Brain microvascular endothelial cell (primary cell): ENCODE data around the gene FAM111A.
A peak's percentile ranks its signal among the peaks of the same experiment; 100 is the strongest.
"Not testable (repeated sequence)": the region's sequence is repeated elsewhere in the genome, so short reads cannot be mapped to it uniquely, and the experiment has no call there.

Experiments used
- DNase-seq: peaks from one replicate; pipeline ENCODE4 v3.0.0-alpha.2; 2020
- H3K27ac ChIP-seq: fragments of 250-450 bp; sonication (Bioruptor Pico); 2 replicates; pipeline ENCODE4 v1.5.1; 2020; ENCODE audit warnings: mild to moderate bottlenecking, moderate library complexity
- H3K27me3 ChIP-seq: fragments of 250-450 bp; sonication (Bioruptor Pico); replicated peaks from 2 replicates; pipeline ENCODE4 v1.5.1; 2020; ENCODE audit warnings: mild to moderate bottlenecking
- H3K36me3 ChIP-seq: fragments of 250-450 bp; sonication (Bioruptor Pico); replicated peaks from 2 replicates; pipeline ENCODE4 v1.5.1; 2020; ENCODE audit warnings: mild to moderate bottlenecking
- H3K4me3 ChIP-seq: 2 replicates; pipeline ENCODE4 v1.5.1; 2011; ENCODE audit warnings: low read depth, mild to moderate bottlenecking, control low read depth, low read length, moderate library complexity
- in situ Hi-C: cut with HindIII; loops from 2 replicates; pipeline ENCODE4 v1.10.0; 2017; ENCODE audit warnings: low sequenced_read_pairs, low pct_ligation_motif_present
- TF ChIP-seq, protein P1 (sequence below): IDR thresholded peaks from 2 replicates; pipeline ENCODE4 v1.5.1; 2011; ENCODE audit warnings: low read depth, mild to moderate bottlenecking, moderate library complexity, low read length, control low read depth, inconsistent platforms; ENCODE audit errors: missing control alignments

FAM111A gene

GRCh38 chr11:59106363-59107336, 36.0 kb upstream of the FAM111A start, which contains the start of gene FAM111B:
TSS of gene FAM111B (plus strand) at chr11:59107237. CDS start at chr11:59109626, 2,389 bp downstream.
- no peaks in the 10 kb centered on the region for H3K36me3 ChIP-seq
- TF ChIP-seq, protein P1, sequence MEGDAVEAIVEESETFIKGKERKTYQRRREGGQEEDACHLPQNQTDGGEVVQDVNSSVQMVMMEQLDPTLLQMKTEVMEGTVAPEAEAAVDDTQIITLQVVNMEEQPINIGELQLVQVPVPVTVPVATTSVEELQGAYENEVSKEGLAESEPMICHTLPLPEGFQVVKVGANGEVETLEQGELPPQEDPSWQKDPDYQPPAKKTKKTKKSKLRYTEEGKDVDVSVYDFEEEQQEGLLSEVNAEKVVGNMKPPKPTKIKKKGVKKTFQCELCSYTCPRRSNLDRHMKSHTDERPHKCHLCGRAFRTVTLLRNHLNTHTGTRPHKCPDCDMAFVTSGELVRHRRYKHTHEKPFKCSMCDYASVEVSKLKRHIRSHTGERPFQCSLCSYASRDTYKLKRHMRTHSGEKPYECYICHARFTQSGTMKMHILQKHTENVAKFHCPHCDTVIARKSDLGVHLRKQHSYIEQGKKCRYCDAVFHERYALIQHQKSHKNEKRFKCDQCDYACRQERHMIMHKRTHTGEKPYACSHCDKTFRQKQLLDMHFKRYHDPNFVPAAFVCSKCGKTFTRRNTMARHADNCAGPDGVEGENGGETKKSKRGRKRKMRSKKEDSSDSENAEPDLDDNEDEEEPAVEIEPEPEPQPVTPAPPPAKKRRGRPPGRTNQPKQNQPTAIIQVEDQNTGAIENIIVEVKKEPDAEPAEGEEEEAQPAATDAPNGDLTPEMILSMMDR, result peak; percentile 24
- H3K4me3 ChIP-seq, result peak within 1 kb of the TSS; percentile 60
- H3K27me3 ChIP-seq, result no peaks in the 10 kb centered on the region
- in situ Hi-C loops, result no loop called here
- DNase-seq, result peak; percentile 95
- no peak within 1 kb of the TSS for H3K27ac ChIP-seq

GRCh38 chr11:59107721-59108120, 34.9 kb upstream of the FAM111A start:
- H3K36me3 ChIP-seq, H3K27me3 ChIP-seq, H3K27ac ChIP-seq, in situ Hi-C loops, DNase-seq: not testable (repeated sequence)
- peak overlapping the region; percentile 60 for H3K4me3 ChIP-seq

DNA sequence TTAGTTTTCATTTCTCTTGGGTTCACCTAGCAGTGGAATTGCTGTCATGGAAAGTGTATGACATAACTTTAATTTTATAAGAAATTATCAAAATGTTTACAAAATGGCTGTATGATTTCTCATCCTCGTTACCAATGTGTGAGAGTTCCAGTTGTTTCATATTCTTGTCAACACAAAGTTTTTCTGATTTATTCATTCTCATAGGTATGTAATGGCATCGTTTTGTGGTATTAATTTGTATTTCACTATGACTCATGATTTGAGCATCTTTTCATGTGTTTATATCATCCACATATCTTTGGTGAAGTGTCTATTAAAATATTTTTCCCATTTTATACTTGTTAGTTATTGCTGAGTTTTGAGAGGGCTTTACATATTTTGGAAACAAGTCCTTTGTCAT, 30.2 kb upstream of the FAM111A start:
- no peak overlapping the region for H3K27ac ChIP-seq
- in situ Hi-C loops, result no loop called here
- H3K4me3 ChIP-seq, result no peak overlapping the region
- no peaks in the 10 kb centered on the region for H3K36me3 ChIP-seq
- DNase-seq, result no peak
- TF ChIP-seq, protein P1, result no peak
- H3K27me3 ChIP-seq, result no peaks in the 10 kb centered on the region

DNA sequence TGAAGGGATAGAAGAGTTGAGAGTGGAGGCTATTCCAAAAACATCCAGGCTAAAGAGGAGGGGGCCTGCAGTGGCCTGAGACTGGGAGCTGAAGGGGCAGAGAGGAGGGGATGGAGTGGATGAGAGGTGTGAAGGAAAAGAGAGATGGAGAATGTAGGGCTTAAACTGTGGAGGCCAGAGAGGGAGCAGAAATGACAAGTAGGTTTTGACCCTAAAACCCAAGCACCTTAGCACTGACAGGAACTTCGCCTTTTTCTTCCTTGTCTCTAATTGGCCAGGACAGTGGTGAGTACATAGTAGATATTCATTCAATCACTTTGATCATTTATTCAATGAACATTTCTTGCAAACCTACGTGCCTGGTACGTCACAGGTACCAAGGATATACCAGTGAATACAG, 28.3 kb upstream of the FAM111A start:
- Histone ChIP-seq H3K36me3 (no peaks in the 10 kb centered on the region), H3K4me3 (no peak overlapping the region), H3K27me3 (no peaks in the 10 kb centered on the region), H3K27ac (no peak overlapping the region)
- in situ Hi-C loops, result no loop called here
- TF ChIP-seq, protein P1, result no peak
- no peak for DNase-seq

- Histone ChIP-seq H3K27ac (no peak overlapping the region), H3K4me3 (no peak overlapping the region), H3K36me3 (no peaks in the 10 kb centered on the region), H3K27me3 (no peaks in the 10 kb centered on the region)
- TF ChIP-seq, protein P1, result no peak
- DNase-seq, result no peak
- in situ Hi-C loops, result no loop called here
Observed at GRCh38 chr11:59115553-59115952, 27.1 kb upstream of the FAM111A start.

- H3K27me3 ChIP-seq, result no peaks in the 10 kb centered on the region
- TF ChIP-seq, protein P1, result no peak
- DNase-seq, result no peak
- no peak overlapping the region for H3K27ac ChIP-seq
- in situ Hi-C loops, result no loop called here
- H3K36me3 ChIP-seq, result no peaks in the 10 kb centered on the region
- no peak overlapping the region for H3K4me3 ChIP-seq
Observed at GRCh38 chr11:59117774-59118173, 24.9 kb upstream of the FAM111A start.
